ENCODE data around the gene CUTA. TPM values are rescaled to one million over a fixed set of nuclear protein-coding genes. Genes with fewer than 3 reads are reported as not detected.
A peak's percentile ranks its signal among the peaks of the same experiment; 100 is the strongest.

The CUTA gene
- total and polyA plus RNA-seq, 2 of the 13 experiments (the other 11 are each of a cell fraction or from before 2014, with no cell fraction given) = 170 to 180 TPM

GRCh38 chr6:33410050-33410710 lies 7.7 kb downstream of the CUTA start (continued):
- peak; percentile 94; the same call in 1 of the 2 replicates for TF ChIP-seq ZNF563 (CRISPR knock-in tag; IDR thresholded peaks at IDR 0.05)
- peak; percentile 98 for TF ChIP-seq HES4 (CRISPR knock-in tag; IDR thresholded peaks at IDR 0.05; ENCODE audit: borderline replicate concordance)
- 0 out of 2 replicates have a peak, but pooled peaks have one; percentile 86 for TF ChIP-seq TBP (CRISPR knock-in tag; IDR thresholded peaks at IDR 0.05)
- no peak for TF ChIP-seq AHDC1 (CRISPR knock-in tag; IDR thresholded peaks at IDR 0.05; ENCODE audit: borderline replicate concordance)
- TF ChIP-seq ZNF724P (CRISPR knock-in tag; IDR thresholded peaks at IDR 0.05; ENCODE audit: borderline replicate concordance) = peak; percentile 99
- TF ChIP-seq PCBP2 (optimal IDR thresholded peaks at IDR 0.05; ENCODE audit: low read depth, low read length, poor library complexity, severe bottlenecking) = no peak
- TF ChIP-seq MTA3 (CRISPR knock-in tag; IDR thresholded peaks at IDR 0.05) = no peak
- TF ChIP-seq ZGPAT (CRISPR knock-in tag; IDR thresholded peaks at IDR 0.05) = peak; percentile 95
- peak; percentile 97; the same call in 1 of the 2 replicates for TF ChIP-seq ZNF788 (CRISPR knock-in tag; IDR thresholded peaks at IDR 0.05; ENCODE audit: borderline replicate concordance)
- TF ChIP-seq ZSCAN29 (CRISPR knock-in tag; conservative IDR thresholded peaks at IDR 0.05) = 0 out of 2 replicates have a peak, but pooled peaks have one; percentile 47
- TF ChIP-seq ZBTB43 (CRISPR knock-in tag; conservative IDR thresholded peaks at IDR 0.05) = peak; percentile 93
- no peak for TF ChIP-seq ZNF512 (CRISPR knock-in tag; IDR thresholded peaks at IDR 0.05)
- TF ChIP-seq RFXAP (CRISPR knock-in tag; IDR thresholded peaks at IDR 0.05; ENCODE audit: borderline replicate concordance) = peak; percentile 97
- no peak for TF ChIP-seq RAD51 (IDR thresholded peaks at IDR 0.05; ENCODE audit: borderline replicate concordance)
- peak; percentile 91; the same call in 1 of the 2 replicates for TF ChIP-seq HOXD1 (CRISPR knock-in tag; IDR thresholded peaks at IDR 0.05)
- peak; percentile 92; the same call in 1 of the 2 replicates for TF ChIP-seq TSC22D2 (CRISPR knock-in tag; IDR thresholded peaks at IDR 0.05; ENCODE audit: borderline replicate concordance)
- peak; percentile 81; the same call in 1 of the 2 replicates for TF ChIP-seq HIVEP1 (CRISPR knock-in tag; IDR thresholded peaks at IDR 0.05)
- TF ChIP-seq ERF (CRISPR knock-in tag; IDR thresholded peaks at IDR 0.05) = peak; percentile 98
- peak; percentile 95; the same call in 1 of the 2 replicates for TF ChIP-seq ARID2 (CRISPR knock-in tag; IDR thresholded peaks at IDR 0.05; ENCODE audit: borderline replicate concordance)
- no peak for TF ChIP-seq HHEX (CRISPR knock-in tag; IDR thresholded peaks at IDR 0.05)

Data from HepG2 (cell line).